Fibroblast of skin of back (primary cell): ENCODE data around the gene RPL18A.

ENCODE experiments used
- DNase-seq: peaks from one replicate; pipeline ENCODE4 v3.0.0-alpha.2; 2013

The RPL18A gene

GRCh38 chr19:17841810-17842662 lies 17.7 kb upstream of the RPL18A start:
- DNase-seq, result peak; percentile 75

- DNase-seq, result no peak
Observed at GRCh38 chr19:17842663-17843291, 16.9 kb upstream of the RPL18A start.

GRCh38 chr19:17843292-17843827 lies 16.4 kb upstream of the RPL18A start:
- no peak for DNase-seq

GRCh38 chr19:17843908-17844490 lies 15.7 kb upstream of the RPL18A start:
- no peak for DNase-seq

GRCh38 chr19:17846146-17846545 lies 13.6 kb upstream of the RPL18A start:
- DNase-seq, result no peak

GRCh38 chr19:17847538-17848366 lies 12.0 kb upstream of the RPL18A start, which contains the start of gene JAK3:
Gene JAK3, minus strand, starts transcription at chr19:17847982. Its CDS starts 3,565 bp downstream, at chr19:17844417.
- peak; percentile 77 for DNase-seq

GRCh38 chr19:17848595-17849292 lies 11.0 kb upstream of the RPL18A start:
- DNase-seq, result no peak

GRCh38 chr19:17854061-17854460 lies 5.6 kb upstream of the RPL18A start:
- no peak for DNase-seq

- peak; percentile 59 for DNase-seq
Observed at GRCh38 chr19:17855280-17856152, 4.2 kb upstream of the RPL18A start.

GRCh38 chr19:17860331-17860992 lies 752 bp downstream of the RPL18A start:
- no peak for DNase-seq

GRCh38 chr19:17860993-17861360 lies 1.3 kb downstream of the RPL18A start:
- DNase-seq, result peak; percentile 29

GRCh38 chr19:17861542-17862402 lies 2.1 kb downstream of the RPL18A start:
- DNase-seq, result no peak

GRCh38 chr19:17862711-17863519 lies 3.2 kb downstream of the RPL18A start:
- DNase-seq, result no peak

GRCh38 chr19:17863520-17864182 lies 3.9 kb downstream of the RPL18A start:
- no peak for DNase-seq

- no peak for DNase-seq
Observed at GRCh38 chr19:17865364-17866311, 5.9 kb downstream of the RPL18A start.

- DNase-seq, result no peak
Observed at GRCh38 chr19:17866312-17866963, 6.7 kb downstream of the RPL18A start.
